ENCODE data around the gene NEUROD2.

GRCh38 chr17:39562976-39563375 lies 44.7 kb downstream of the NEUROD2 start:
- TF ChIP-seq EZH2 (IDR thresholded peaks at IDR 0.05; ENCODE audit: borderline replicate concordance, control insufficient read depth, low read depth, low read length): no peak
- TF ChIP-seq CTCF (IDR thresholded peaks at IDR 0.05 in 2 of 3, conservative IDR thresholded peaks at IDR 0.05 in 1 of 3; ENCODE audit: control insufficient read depth in 2 of 3, extremely low read depth in 1 of 3, insufficient read depth in 1 of 3, low read depth in 3 of 3, low read length in 3 of 3): no peak
- TF ChIP-seq TAF1 (IDR thresholded peaks at IDR 0.05; ENCODE audit: borderline replicate concordance, low read depth, low read length): no peak
- TF ChIP-seq HDGF (IDR thresholded peaks at IDR 0.05): no peak
- no peak for TF ChIP-seq TCF3 (IDR thresholded peaks at IDR 0.05; ENCODE audit: borderline replicate concordance, insufficient read depth, low read depth, low read length)
- no peak for TF ChIP-seq EP300 (IDR thresholded peaks at IDR 0.05; ENCODE audit: borderline replicate concordance in 1 of 2, control insufficient read depth in 1 of 2, low read depth in 2 of 2, low read length in 2 of 2)
- TF ChIP-seq KDM1A (IDR thresholded peaks at IDR 0.05; ENCODE audit: borderline replicate concordance): no peak
- no peak for TF ChIP-seq TCF12 (IDR thresholded peaks at IDR 0.05; ENCODE audit: low read depth, low read length)
- TF ChIP-seq SMARCA5 (IDR thresholded peaks at IDR 0.05): no peak
- TF ChIP-seq CEBPB (IDR thresholded peaks at IDR 0.05; ENCODE audit: borderline replicate concordance in 1 of 2, low read depth in 2 of 2, low read length in 2 of 2): no peak
- no peak for TF ChIP-seq SMC3 (IDR thresholded peaks at IDR 0.05; ENCODE audit: borderline replicate concordance, low read length)
- TF ChIP-seq RFX5 (IDR thresholded peaks at IDR 0.05; ENCODE audit: low read depth, low read length): no peak

All from GM12878 (cell line).